Middle frontal gyrus (tissue), 1 donor: Measurements from ENCODE around the gene IRF6.

Experiments used
- DNase-seq: peaks from one replicate; pipeline ENCODE4 v3.0.0-alpha.2; 2015; ENCODE audit warnings: low spot score; ENCODE audit errors: extremely low spot score

The IRF6 gene

GRCh38 chr1:209805875-209806760 is at the start of gene IRF6:
IRF6 (minus strand) TSS chr1:209806142; CDS start chr1:209801413, 4,729 bp downstream.
- no peak for DNase-seq

GRCh38 chr1:209855623-209856022 is 49.7 kb upstream of the IRF6 start:
- DNase-seq: no peak

GRCh38 chr1:209855006-209855405 is 49.1 kb upstream of the IRF6 start:
- DNase-seq: no peak

GRCh38 chr1:209854196-209854595 is 48.3 kb upstream of the IRF6 start:
- no peak for DNase-seq

- DNase-seq: no peak
Measured at GRCh38 chr1:209853676-209854075, 47.7 kb upstream of the IRF6 start.

- DNase-seq: no peak
Measured at GRCh38 chr1:209850342-209850979, 44.5 kb upstream of the IRF6 start.

GRCh38 chr1:209849388-209849787 is 43.4 kb upstream of the IRF6 start:
- DNase-seq: no peak

GRCh38 chr1:209845408-209845725 is 39.4 kb upstream of the IRF6 start:
- no peak for DNase-seq

- DNase-seq: no peak
Measured at GRCh38 chr1:209844695-209845407, 38.9 kb upstream of the IRF6 start.

- DNase-seq: no peak
Measured at GRCh38 chr1:209840611-209841010, 34.7 kb upstream of the IRF6 start.

- no peak for DNase-seq
Measured at GRCh38 chr1:209839875-209840546, 34.1 kb upstream of the IRF6 start.

- no peak for DNase-seq
Measured at GRCh38 chr1:209838537-209838936, 32.6 kb upstream of the IRF6 start.

GRCh38 chr1:209837671-209838070 is 31.7 kb upstream of the IRF6 start:
- no peak for DNase-seq

- no peak for DNase-seq
Measured at GRCh38 chr1:209835782-209836298, 29.9 kb upstream of the IRF6 start.

GRCh38 chr1:209831615-209832014 is 25.7 kb upstream of the IRF6 start:
- no peak for DNase-seq

GRCh38 chr1:209830722-209831121 is 24.8 kb upstream of the IRF6 start:
- DNase-seq: no peak

GRCh38 chr1:209829716-209830115 is 23.8 kb upstream of the IRF6 start:
- no peak for DNase-seq

- peak; percentile 92 for DNase-seq
Measured at GRCh38 chr1:209827384-209828262, 21.7 kb upstream of the IRF6 start, which contains the start of gene UTP25. UTP25 (plus strand) TSS chr1:209827972; CDS start chr1:209828064, 92 bp downstream.

- DNase-seq: no peak
Measured at GRCh38 chr1:209825591-209826434, 19.9 kb upstream of the IRF6 start.
